ENCODE measurements around the gene PEBP1.
A peak's percentile ranks its signal among the peaks of the same experiment; 100 is the strongest.
"Not testable (repeated sequence)": the region's sequence is repeated elsewhere in the genome, so short reads cannot be mapped to it uniquely, and the experiment has no call there.

PEBP1 gene

DNA sequence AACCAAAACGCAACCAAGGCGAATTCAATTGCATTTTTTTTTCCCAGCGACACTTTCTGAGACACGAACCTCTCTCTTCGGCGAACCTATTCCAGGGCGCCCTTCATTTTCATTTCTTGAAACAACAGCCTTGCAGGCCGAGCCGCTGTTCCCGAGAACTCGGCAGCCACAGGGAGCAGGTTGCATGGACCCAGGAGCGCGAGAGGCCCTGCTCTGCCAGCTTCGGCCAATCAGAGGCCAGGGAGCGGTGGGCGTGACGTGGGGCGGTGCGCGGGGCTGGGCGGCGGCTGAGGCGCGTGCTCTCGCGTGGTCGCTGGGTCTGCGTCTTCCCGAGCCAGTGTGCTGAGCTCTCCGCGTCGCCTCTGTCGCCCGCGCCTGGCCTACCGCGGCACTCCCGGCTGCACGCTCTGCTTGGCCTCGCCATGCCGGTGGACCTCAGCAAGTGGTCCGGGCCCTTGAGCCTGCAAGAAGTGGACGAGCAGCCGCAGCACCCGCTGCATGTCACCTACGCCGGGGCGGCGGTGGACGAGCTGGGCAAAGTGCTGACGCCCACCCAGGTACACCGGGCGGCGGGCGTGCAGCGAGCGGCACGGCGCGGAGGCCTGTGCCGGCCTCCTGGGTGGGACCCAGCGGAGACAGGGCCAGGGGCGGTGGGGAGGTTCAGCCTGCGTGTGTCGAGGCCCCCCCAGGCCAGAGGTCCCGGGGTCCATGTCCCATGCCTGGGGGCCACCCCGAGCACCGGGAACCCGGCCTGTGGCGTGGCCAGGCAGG, at the start of gene PEBP1:
Gene PEBP1 (plus strand): TSS at position 337 of the 771 bp plus-strand sequence. CDS start 86 bp downstream, at position 423.
- DNase-seq (ENCODE audit: low read depth in 2 of 2): peak; percentile 87 to 91

DNA sequence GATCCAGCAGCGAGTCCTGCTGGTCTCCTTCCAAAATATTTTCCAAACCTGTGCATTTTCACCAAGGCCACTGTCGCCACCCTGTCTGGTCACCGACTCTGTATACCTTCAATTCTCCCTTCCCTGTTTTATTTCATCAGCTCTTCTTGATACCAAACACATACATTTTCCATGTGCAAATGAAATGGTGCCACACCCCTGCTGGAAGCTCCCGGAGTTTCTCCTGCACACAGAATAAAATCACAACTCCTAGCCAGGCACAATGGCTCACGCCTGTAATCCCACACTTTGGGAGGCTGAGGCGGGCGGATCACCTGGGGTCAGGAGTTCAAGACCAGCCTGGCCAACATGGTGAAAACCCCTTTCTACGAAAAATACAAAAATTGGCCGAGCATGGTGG, 46.1 kb upstream of the PEBP1 start:
- DNase-seq (ENCODE audit: low read depth in 2 of 2): no peak

DNA sequence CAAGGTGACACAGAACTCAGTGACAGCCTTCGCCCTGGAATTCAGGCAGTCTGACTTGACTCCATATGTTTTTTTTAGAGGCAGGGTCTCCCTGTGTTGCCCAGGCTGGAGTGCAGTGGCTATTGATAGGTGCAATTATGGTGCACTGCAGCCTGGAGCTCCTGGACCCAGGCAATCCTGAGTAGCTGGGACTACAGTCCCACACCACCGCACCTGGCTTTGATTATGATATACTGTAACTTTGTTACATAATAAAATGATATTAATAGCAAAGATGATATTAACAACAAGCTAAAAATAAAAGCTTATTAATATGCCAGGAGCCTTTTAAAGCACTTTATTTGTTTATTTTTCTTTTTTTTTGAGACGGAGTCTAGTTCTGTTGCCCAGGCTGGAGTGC, 41.9 kb upstream of the PEBP1 start:
- no peak for DNase-seq (ENCODE audit: low read depth in 2 of 2)

DNA sequence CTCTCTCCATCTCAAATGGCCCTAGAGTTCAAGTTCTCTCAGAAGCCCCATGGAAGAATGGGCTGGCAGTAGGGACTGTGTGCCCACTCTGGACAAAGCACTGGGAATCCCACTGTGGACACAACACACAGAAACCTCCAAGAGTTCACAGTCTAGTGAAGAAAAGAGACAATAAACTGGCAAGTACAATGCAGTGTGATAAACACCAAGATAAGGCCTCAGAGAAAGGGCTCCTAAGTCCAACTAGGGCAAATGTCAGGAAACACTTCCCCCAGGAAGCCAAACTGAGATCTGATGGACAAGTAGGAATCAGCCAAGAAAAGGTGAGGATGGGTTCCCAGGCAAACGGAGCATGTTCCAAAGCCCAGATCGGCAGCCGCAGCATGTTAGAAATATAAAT, 37.5 kb upstream of the PEBP1 start:
- DNase-seq (ENCODE audit: low read depth in 2 of 2): no peak

DNA sequence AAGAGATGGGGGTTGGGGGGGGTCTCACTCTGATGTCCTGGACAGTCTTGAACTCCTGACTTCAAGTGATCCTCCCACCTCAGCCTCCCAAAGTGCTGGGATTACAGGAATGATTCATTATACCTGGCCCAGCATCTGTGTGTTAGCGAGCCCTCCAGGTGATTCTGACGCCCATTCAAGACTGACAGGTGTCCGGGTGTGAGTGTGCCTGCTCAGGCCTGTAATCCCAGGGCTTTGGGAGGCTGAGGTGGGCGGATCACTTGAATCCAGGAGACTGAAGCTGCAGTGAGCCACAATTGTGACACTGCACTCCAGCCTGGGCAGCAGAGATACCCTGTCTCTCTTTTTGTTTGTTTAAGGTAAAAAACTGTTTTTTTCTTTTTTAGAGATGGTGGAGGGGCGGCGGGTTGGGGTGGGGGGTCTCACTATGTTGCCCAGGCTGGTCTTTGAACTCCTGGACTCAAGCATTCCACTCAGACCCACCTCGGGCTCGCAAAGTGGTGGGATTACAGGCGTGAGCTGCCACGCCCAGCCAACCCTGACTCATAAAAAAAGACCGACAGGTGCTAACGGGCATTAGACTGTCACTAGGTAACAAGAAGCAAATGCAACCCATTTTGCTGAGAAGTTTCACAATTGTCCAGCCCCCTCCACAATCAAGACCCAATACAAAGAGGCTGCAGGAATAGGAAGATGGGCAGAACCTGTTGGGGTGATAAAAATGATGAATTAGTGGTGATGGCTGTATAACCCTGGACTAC, 36.8 kb upstream of the PEBP1 start:
- DNase-seq (ENCODE audit: low read depth in 2 of 2): no peak

DNA sequence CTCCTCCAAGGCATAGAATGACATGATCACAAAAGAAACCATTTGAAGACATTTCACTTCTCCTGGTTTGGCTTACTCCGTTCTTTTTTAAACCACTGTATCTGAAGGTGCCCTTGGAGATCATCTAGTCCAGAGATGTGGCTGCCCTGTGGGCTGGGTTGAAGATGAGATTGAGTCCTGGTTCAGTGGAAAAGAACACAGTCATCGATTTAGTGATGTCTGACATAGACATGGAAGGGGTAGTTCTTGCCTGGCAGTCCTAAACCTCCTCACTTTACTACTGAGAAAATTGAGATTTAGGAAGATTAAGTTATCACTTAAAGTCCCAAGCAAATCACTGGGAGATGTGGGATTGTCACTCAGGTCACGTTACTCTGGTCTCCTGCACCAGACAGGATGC, 34.9 kb upstream of the PEBP1 start:
- no peak for DNase-seq (ENCODE audit: low read depth in 2 of 2)

DNA sequence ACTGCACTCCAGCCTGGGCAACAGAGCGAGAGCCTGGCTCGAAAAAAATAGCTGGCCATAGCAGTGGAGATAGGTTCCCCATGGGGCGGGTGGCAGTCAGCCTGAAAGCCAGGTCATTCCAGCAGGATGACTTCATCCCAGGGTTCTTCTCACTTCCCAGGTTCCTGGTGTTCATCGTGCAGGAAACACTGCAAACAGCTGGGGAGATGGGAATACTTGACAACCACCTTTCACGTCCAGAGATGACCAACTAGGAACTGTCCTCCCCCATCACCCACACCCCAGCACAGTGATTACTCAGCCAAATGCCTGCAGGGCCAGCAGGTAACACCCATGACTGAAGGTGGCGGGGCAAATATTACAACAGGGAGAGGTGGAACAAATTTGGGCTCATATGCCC, 33.9 kb upstream of the PEBP1 start:
- DNase-seq (ENCODE audit: low read depth in 2 of 2): no peak

DNA sequence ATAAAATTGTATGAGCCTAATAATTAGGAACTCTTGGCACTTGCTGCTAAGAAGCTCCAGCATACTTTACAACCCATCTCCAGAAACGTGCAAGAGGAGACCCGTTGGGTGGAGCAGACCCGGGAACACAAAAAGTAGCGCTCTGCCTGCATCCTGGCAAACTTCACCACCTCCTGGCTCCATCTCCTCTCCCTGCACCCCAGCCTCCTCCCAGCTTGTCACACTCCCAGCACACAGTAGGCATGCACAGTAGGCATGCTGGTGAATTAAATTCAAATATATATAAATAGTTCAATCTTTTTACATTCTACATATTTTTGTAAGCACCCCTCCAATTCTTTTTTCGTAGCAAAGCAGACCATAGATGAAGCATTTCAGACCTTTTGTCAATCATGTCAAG, 33.3 kb upstream of the PEBP1 start:
- DNase-seq (ENCODE audit: low read depth in 2 of 2): no peak

DNA sequence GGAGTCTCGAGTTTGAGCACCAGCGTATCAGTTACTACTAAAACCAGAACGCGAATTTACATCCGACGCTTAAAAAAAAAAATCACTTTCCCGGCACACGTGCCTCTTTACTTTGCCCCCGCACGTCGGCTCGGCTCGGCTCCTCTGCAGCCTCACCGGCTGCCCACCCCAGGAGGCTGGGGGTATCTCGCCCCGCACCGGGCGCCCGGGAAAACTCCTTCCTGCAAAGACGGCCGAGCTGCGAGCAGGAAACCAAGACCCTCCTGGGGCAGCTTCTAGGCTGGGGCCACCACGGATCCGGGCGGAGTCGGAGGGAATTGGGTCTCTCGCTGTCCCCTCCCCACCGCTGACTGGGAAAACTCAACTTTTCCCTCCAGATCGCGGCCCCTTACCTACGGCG, 32.7 kb upstream of the PEBP1 start:
- DNase-seq (ENCODE audit: low read depth in 2 of 2): peak in 1 of 2 donors; percentile 5

DNA sequence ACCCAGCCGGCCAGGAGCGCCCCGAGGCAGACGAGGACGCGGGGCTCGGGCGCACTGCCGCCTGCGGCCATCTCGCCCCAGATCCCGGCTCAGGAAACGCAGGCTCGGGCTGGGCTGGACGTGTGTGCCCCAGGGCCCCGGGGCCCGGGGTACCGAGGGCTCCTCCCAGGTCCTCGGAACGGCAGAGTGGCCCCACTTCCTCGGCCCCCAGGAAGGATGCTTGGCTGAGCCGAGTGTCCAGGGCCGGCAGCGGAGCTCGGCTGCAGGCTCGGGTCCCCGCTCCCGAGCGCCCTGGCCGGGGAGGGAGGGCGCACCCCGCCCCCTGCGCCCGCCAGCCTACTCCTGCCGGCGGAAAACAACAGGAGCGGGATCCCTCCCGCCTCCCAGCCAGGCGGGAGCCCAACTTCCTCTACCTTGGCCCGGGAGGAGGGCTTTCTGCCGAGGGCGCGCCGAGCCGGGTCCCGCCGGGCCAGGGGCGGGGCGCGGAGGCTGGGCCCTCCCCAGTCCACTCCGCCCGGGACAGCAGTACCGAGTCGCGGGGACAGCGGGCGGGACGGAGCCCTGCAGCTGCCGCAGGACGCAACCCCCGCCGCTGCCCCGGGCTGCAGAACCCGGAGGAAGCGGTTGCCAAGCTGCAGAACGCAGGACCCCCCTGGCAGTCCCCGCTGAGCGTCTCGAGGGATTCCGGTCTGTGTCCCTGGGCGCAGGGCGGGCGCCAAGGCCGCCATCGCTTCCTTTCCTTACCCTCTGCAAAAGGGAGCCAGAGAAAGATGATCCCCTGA, 32.1 kb upstream of the PEBP1 start, which contains the start of gene VSIG10:
Gene VSIG10 (minus strand): TSS at position 411 of the 782 bp plus-strand sequence. CDS start 340 bp downstream, at position 71.
- peak in 1 of 2 donors; percentile 15 for DNase-seq (ENCODE audit: low read depth in 2 of 2)

DNA sequence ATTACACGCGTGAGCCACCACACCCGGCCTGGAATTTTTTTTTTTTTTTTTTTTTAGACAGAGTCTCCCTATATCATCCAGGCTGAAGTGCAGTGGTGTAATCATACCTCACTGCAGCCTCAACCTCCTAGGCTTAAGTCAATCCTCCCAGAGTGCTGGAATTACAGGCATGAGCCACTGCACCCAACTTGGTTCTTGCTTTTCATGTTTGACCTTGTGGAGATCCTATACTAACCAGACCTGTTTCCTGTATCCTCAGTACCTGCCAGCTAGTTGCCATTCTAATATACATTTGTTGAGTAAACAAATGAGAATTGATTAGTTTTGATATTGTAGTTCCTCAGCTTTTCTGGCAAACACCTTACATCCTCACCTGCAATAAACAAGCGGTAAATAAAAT, 28.9 kb upstream of the PEBP1 start:
- DNase-seq (ENCODE audit: low read depth in 2 of 2): no peak

DNA sequence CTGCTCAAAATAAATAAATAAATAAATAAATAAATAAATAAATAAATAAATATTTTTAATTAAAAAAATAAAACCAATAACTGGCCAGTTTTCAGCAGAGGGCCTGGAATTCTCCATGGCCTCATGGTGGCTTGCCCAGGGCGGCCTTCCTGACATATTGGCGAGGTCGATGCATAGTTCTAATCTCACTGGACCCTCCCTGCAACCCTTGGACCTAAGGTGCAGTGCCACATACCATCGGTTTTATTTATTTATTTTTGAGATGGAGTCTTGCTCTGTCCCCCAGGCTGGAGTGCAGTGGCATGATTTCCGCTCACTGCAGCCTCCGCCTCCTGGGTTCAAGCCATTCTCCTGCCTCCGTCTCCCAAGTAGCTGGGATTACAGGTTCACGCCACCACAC, 28.2 kb upstream of the PEBP1 start:
- DNase-seq (ENCODE audit: low read depth in 2 of 2): no peak

DNA sequence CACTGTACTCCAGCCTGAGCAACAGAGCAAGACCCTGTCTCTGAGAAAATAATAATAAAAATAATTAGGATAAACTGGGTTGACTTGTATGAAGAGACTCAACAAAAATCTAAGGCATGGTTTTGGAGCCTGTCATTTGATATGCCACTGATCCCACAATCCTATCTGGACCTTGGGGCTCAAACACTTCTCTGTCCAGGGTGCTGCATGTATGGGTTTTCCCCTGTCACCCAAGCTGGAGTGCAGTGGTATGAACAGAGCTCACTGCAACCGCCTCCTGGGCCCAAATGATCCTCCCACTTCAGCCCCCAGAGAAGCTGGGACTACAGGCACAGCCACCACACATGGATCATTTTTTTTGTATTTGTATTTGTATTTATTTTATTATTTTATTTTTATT, 26.8 kb upstream of the PEBP1 start:
- no peak for DNase-seq (ENCODE audit: low read depth in 2 of 2)

DNA sequence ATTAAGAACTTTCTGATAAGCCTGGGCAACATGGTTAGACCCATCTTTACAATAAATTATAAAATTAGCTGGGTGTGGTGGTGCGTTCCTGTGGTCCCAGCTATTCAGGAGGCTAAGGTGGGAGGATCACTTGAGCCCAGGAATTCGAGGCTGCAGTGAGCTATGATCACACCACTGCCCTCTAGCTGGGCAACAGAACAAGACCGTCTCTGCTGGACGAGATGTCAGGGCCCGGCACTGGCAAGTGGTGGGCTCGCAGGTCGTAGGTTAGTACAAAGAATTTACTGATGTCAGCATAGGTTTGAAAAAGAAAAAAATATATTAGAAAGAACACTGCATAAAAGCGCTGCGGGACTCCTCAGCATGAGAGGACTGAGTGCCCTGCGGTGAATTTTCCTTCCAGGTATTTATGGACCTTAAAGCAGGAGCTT, 16.5 kb upstream of the PEBP1 start:
- DNase-seq (ENCODE audit: low read depth in 2 of 2): no peak

DNA sequence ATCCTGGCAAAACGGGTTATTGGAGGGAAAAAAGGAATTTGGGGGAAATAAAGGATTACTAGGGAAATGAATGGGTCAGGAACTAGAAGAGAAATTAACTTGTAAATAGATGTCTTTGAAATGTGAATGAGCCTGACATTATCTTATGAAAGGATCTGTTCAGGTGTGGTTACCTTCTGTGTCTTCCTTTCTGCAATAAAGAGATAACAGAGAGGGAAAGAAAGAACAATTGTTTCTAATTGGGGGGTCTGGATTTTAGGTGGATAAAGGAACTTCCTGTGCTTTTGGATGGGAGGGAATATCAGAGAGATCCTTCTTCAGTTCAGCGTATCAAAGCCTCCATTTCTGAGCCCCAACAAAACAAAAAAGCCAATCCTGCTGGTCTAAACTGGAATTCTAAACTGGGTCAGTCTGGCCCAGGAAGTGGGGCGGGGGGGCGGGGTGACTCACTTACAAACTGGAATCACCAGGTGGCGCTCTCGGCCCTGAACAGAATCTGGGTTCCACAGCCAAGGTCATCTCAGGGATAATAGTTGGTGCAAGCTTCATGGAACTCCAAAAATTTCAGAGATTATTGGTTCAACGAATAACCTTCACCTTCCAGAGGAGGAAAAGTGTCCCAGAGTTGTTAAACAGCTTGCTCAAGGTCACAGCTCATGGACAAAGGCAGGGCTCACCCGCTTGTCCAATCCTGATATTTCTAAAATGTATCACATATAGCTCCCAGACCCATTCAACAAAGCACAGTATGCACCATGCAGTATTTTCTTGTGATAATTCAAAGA, 15.2 kb upstream of the PEBP1 start:
- DNase-seq (ENCODE audit: low read depth in 2 of 2): peak; percentile 41 to 53

DNA sequence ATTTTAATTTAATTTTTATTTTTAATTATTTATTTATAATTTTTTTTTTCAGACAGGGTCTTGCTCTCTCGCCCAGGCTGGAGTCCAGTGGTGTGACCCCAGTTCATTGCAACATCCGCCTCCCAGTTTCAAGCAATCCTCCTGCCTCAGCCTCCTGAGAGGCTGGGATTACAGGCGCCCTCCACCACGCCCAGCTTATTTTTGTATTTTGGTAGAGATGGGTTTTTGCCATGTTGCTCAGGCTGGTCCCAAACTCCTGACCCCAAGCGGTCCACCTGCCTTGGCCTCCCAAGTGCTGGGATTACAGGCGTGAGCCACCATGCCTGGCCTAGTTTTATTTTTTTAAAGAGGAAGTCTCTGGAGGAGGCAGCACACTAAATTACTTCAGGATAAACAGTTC, 13.7 kb upstream of the PEBP1 start:
- DNase-seq (ENCODE audit: low read depth in 2 of 2): no peak

DNA sequence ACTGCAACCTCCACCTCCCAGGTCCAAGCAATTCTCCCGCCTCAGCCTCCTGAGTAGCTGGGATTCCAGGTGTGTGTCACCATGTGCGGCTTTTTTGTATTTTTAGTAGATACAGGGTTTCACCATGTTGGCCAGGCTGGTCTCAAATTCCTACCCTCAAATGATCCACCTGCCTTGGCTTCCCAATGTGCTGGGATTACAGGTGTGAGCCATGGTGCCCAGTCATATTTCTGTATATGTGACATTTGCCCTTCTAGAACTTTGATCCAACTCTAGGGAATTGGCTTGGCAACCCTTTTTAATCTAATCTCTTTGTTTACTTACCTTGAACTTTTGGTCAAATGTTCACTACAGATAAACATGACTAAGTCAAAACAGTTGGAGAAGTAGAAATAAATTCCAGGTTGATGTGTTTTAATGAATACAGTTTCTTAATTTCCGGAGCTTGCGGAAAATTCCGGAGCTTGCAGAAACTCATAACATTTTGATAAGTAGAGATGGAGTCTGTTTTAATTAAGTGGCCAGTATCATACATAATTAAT, 11.5 kb upstream of the PEBP1 start:
- no peak for DNase-seq (ENCODE audit: low read depth in 2 of 2)

DNA sequence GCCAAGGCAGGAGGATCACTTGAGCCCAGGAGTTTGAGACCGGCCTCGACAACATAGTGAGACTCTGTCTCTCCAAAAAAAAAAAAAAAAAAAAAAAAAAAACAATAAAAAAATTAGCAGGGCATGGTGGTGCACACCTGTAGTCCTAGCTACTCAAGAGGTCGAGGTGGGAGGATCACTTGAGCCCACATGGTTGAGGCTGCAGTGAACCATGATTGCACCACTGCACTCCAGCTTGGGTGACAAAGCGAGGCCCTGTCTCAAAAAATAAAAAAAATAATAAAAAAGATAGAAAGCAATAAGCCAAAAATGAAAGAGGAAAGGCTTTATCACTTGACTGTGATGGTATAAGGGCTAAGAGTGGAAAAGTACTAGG, 10.2 kb upstream of the PEBP1 start:
- no peak for DNase-seq (ENCODE audit: low read depth in 2 of 2)

DNA sequence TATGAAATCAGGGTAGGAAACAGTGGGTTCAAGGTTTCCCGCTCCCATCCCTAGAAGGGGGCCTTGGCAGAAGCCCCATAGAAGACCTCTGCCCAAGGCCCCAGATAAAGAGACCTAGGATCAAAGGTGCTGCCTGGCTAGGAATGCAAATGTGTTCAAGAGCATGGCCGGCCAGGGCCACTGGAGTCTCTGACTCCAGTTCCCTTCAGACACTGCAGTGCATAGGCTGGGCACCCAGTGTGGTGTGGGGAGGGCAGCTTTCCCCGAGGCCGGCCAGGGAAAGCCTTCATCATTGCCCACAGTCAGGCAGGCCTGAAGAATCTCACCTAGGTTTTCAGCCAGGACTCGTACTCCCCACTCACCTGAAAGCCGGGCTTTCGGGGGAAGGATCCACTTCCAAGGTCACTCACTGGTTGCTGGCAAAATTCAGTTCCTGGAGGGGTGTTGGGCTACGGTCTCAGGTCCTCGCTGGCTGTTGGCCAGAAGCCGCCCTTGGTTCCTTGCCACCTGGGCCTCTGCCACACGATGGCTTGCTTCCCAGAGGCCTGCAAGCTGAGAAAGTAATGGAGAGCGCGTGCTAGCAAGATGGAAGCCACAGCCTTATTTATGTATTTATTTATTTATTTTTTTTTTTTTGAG, 9.7 kb upstream of the PEBP1 start:
- no peak for DNase-seq (ENCODE audit: low read depth in 2 of 2)

DNA sequence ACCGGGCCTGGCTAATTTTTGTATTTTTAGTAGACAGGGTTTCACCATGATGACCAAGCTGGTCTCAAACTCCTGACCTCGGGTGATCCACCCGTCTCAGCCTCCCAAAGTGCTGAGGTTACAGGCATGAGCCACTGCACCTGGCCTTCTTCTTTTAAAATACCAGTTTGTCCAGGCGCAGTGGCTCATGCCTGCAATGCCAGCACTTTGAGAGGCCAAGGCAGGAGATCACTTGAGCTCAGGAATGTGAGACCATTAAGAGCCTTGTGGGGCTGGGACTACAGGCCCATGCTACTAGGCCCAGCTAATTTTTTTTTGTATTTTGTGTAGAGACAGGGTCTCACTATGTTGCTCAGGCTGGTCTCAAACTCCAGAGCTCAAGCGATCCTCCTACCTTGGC, 8.1 kb upstream of the PEBP1 start:
- no peak for DNase-seq (ENCODE audit: low read depth in 2 of 2)

DNA sequence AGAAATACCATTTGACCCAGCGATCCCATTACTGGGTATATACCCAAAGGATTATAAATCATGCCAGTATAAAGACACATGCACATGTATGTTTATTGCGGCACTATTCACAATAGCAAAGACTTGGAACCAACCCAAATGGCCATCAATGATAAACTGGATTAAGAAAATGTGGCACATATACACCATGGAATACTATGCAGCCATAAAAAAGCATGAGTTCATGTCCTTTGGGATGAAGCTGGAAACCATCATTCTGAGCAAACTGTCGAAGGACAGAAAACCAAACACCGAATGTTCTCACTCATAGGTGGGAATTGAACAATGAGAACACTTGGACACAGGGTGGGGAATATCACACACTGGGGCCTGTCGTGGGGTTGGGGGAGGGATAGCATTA, 6.5 kb upstream of the PEBP1 start:
- DNase-seq (ENCODE audit: low read depth in 2 of 2): not testable (repeated sequence)

Measured in stimulated activated CD4-positive, alpha-beta T cell treated with anti-CD3 and anti-CD28 coated beads, Interleukin-1b, Interleukin-23, amount 100 ng/mL, for 4 hours (primary cell).